Tibial nerve (tissue), 3 donors: ENCODE results near the gene RETREG1.

Experiments
- POLR2A ChIP-seq, 2 donors: fragments of 450-650 bp; IDR thresholded peaks; one replicate each; pipeline ENCODE4 v1.6.1; 2017; ENCODE audit warnings: antibody characterized with exemption in 2 of 2, mild to moderate bottlenecking in 2 of 2, moderate library complexity in 2 of 2
- TF ChIP-seq, protein P1 (sequence below), 5 experiments: fragments of 200-600 bp in 3 of 5; fragments of 450-650 bp in 2 of 5; sonication (generic) in 3 of 5; IDR thresholded peaks; one replicate each; pipeline ENCODE4 v1.5.1; 2016 to 2019; ENCODE audit warnings: antibody characterized with exemption in 5 of 5, mild to moderate bottlenecking in 3 of 5, moderate library complexity in 2 of 5

DNA sequence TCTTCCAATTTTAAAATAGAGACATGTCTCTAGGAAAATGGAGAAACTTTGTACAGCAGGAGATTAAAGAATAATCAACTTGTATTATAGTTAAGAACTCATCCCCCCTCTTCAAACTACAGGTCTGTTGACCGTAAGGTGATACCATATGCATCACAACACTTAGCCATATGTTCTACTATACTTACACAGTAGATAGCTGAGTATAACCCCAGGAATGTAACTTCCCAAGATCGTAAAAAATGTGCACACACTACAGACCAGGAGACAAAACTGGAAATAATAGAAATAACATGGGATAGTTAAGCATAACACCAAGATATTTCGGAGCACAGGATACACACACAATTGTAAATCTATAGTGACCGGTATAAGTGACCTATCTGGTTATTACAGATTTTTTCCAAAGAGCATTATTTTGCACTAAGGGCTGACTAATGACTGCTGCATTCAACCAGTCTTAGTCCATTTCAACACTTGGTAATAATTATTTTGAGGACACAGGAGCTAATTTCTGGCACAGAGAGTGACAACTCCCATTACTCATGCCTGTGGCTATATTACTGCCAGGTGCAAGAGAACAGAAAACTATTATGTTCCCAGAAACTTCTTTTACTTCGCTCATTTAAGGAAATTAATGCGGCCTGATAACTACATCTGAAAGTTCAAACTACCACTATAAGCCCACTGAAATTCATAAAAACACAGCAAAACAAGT is 135.8 kb downstream of the RETREG1 start:
- TF ChIP-seq, protein P1, sequence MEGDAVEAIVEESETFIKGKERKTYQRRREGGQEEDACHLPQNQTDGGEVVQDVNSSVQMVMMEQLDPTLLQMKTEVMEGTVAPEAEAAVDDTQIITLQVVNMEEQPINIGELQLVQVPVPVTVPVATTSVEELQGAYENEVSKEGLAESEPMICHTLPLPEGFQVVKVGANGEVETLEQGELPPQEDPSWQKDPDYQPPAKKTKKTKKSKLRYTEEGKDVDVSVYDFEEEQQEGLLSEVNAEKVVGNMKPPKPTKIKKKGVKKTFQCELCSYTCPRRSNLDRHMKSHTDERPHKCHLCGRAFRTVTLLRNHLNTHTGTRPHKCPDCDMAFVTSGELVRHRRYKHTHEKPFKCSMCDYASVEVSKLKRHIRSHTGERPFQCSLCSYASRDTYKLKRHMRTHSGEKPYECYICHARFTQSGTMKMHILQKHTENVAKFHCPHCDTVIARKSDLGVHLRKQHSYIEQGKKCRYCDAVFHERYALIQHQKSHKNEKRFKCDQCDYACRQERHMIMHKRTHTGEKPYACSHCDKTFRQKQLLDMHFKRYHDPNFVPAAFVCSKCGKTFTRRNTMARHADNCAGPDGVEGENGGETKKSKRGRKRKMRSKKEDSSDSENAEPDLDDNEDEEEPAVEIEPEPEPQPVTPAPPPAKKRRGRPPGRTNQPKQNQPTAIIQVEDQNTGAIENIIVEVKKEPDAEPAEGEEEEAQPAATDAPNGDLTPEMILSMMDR (IDR thresholded peaks at IDR 0.05): no peak
- TF ChIP-seq POLR2A (IDR thresholded peaks at IDR 0.05): no peak
